GM19238 (cell line): ENCODE results near the gene ATP1B1.

Source experiments
- DNase-seq: peaks from one replicate; pipeline ENCODE4 v3.0.0; 2011; ENCODE audit warnings: low spot score; ENCODE audit not compliant: insufficient read length

Gene ATP1B1

GRCh38 chr1:169106095-169106920 is at the start of gene ATP1B1:
TSS of gene ATP1B1 (plus strand) at chr1:169106690. CDS start at chr1:169106830, 140 bp downstream.
- DNase-seq, result peak; percentile 91

- no peak for DNase-seq
These were observed 47.1 kb upstream of the ATP1B1 start for GRCh38 chr1:169059421-169059820.

GRCh38 chr1:169060043-169060722 is 46.3 kb upstream of the ATP1B1 start:
- DNase-seq, result no peak

- DNase-seq, result no peak
These were observed 45.4 kb upstream of the ATP1B1 start for GRCh38 chr1:169060919-169061639.

GRCh38 chr1:169062152-169062551 is 44.3 kb upstream of the ATP1B1 start:
- DNase-seq, result no peak

GRCh38 chr1:169064103-169064502 is 42.4 kb upstream of the ATP1B1 start:
- no peak for DNase-seq

- no peak for DNase-seq
These were observed 35.9 kb upstream of the ATP1B1 start for GRCh38 chr1:169070547-169070946.

GRCh38 chr1:169070958-169071357 is 35.5 kb upstream of the ATP1B1 start:
- DNase-seq, result no peak

GRCh38 chr1:169072945-169073725 is 33.4 kb upstream of the ATP1B1 start:
- no peak for DNase-seq

GRCh38 chr1:169078163-169078883 is 28.2 kb upstream of the ATP1B1 start:
- DNase-seq, result no peak

- no peak for DNase-seq
These were observed 24.9 kb upstream of the ATP1B1 start for GRCh38 chr1:169081503-169082123.

GRCh38 chr1:169085911-169086310 is 20.6 kb upstream of the ATP1B1 start:
- no peak for DNase-seq

- DNase-seq, result no peak
These were observed 19.7 kb upstream of the ATP1B1 start for GRCh38 chr1:169086603-169087455.

- no peak for DNase-seq
These were observed 18.6 kb upstream of the ATP1B1 start for GRCh38 chr1:169087876-169088275.

- DNase-seq, result no peak
These were observed 16.7 kb upstream of the ATP1B1 start for GRCh38 chr1:169089776-169090175.

GRCh38 chr1:169090308-169090899 is 16.1 kb upstream of the ATP1B1 start:
- no peak for DNase-seq

GRCh38 chr1:169090900-169091311 is 15.6 kb upstream of the ATP1B1 start:
- no peak for DNase-seq

- no peak for DNase-seq
These were observed 15.0 kb upstream of the ATP1B1 start for GRCh38 chr1:169091480-169091941.

- no peak for DNase-seq
These were observed 14.1 kb upstream of the ATP1B1 start for GRCh38 chr1:169092399-169092798.
